Gastrocnemius medialis (tissue), 4 donors: ENCODE data around the gene CLEC18C.
"Not testable (repeated sequence)": the region's sequence is repeated elsewhere in the genome, so short reads cannot be mapped to it uniquely, and the experiment has no call there.

Source experiments
- CTCF ChIP-seq, 5 experiments: fragments of 450-650 bp in 3 of 5; fragments of 200-600 bp in 2 of 5; sonication (generic) in 2 of 5; IDR thresholded peaks in 4 of 5; conservative IDR thresholded peaks in 1 of 5; 1 replicate in 4 of 5; 2 replicates in 1 of 5; pipeline ENCODE4 v1.5.1; 2016 to 2019; ENCODE audit warnings: antibody characterized with exemption in 5 of 5, mild to moderate bottlenecking in 3 of 5, moderate library complexity in 3 of 5
- POLR2A ChIP-seq, 2 donors: fragments of 450-650 bp; IDR thresholded peaks; one replicate each; pipeline ENCODE4 v1.6.1; 2017; ENCODE audit warnings: antibody characterized with exemption in 2 of 2, mild to moderate bottlenecking in 2 of 2, moderate library complexity in 2 of 2

- TF ChIP-seq CTCF (IDR thresholded peaks at IDR 0.05 in 4 of 5, conservative IDR thresholded peaks at IDR 0.05 in 1 of 5); POLR2A (IDR thresholded peaks at IDR 0.05): not testable (repeated sequence)
Measured at GRCh38 chr16:70226024-70226423, 52.4 kb downstream of the CLEC18C start.
